B cell (primary cell): ENCODE results near the gene CYP27C1. TPM values are rescaled to one million over a fixed set of nuclear protein-coding genes. Genes with fewer than 3 reads are reported as not detected.

Experiments used
- ATAC-seq: fragments of 200-7000 bp; cut with Tn5 transposase; one replicate; pipeline ENCODE4 v1.10.0; 2021; ENCODE audit warnings: low read depth, mild to moderate bottlenecking, moderate number of reproducible peaks, moderate library complexity
- CTCF ChIA-PET: fragments of 350-600 bp; sonication (Branson Sonifier 250); formaldehyde crosslinking; loops from one replicate; lab custom pipeline; 2021; ENCODE audit warnings: antibody characterized with exemption, inconsistent platforms; lab: Charles Lee
- POLR2A ChIA-PET: fragments of 350-600 bp; sonication (Branson Sonifier 250); formaldehyde crosslinking; loops from one replicate; lab custom pipeline; 2021; ENCODE audit warnings: antibody characterized with exemption; lab: Charles Lee
- DNase-seq: peaks from one replicate; pipeline ENCODE4 v3.0.0; 2013
- H2AFZ ChIP-seq: 2 replicates; pipeline ENCODE4 v1.6.1; 2012; ENCODE audit warnings: mild to moderate bottlenecking, low read depth, low read length; ENCODE audit not compliant: insufficient read depth, poor library complexity, severe bottlenecking
- H3K27ac ChIP-seq, 2 donors: 1 replicate in 1 of 2; 2 replicates in 1 of 2; pipeline ENCODE4 v1.5.1; 2012 to 2013; ENCODE audit warnings: low read length in 2 of 2, mild to moderate bottlenecking in 2 of 2, moderate library complexity in 1 of 2
- H3K27me3 ChIP-seq, 4 experiments: fragments of 200-600 bp in 1 of 4; sonication (generic) in 1 of 4; replicated peaks in 1 of 4; 1 replicate in 2 of 4; 2 replicates in 2 of 4; pipeline versions ENCODE4 v1.6.1 to v1.7.0; 2013 to 2016; ENCODE audit warnings: low read length in 3 of 4, mild to moderate bottlenecking in 2 of 4, mixed read lengths in 1 of 4, moderate library complexity in 1 of 4; ENCODE audit not compliant: insufficient read depth in 4 of 4, control insufficient read depth in 3 of 4; ENCODE audit errors: control extremely low read depth in 1 of 4
- H3K36me3 ChIP-seq, 2 experiments: replicated peaks in 1 of 2; 1 replicate in 1 of 2; 2 replicates in 1 of 2; pipeline versions ENCODE4 v1.6.1 to v1.7.1; 2013; ENCODE audit warnings: low read length in 1 of 2; ENCODE audit not compliant: insufficient read depth in 2 of 2, control insufficient read depth in 1 of 2; ENCODE audit errors: control extremely low read depth in 1 of 2, extremely low read depth in 1 of 2
- H3K4me1 ChIP-seq, 2 donors: fragments of 200-600 bp in 1 of 2; sonication (generic) in 1 of 2; 1 replicate in 1 of 2; 2 replicates in 1 of 2; pipeline versions ENCODE4 v1.5.1 to v1.6.1; 2013 to 2017; ENCODE audit warnings: low read length in 2 of 2; ENCODE audit not compliant: control insufficient read depth in 2 of 2, insufficient read depth in 2 of 2
- H3K4me2 ChIP-seq: replicated peaks from 2 replicates; pipeline ENCODE3; 2012; ENCODE audit warnings: mild to moderate bottlenecking, low read depth, low read length; ENCODE audit not compliant: poor library complexity, severe bottlenecking
- H3K4me3 ChIP-seq, 5 experiments: fragments of 200-600 bp in 1 of 5; sonication (generic) in 1 of 5; 1 replicate in 3 of 5; 2 replicates in 2 of 5; pipeline versions ENCODE4 v1.5.1 to v1.7.0; 2011 to 2016; ENCODE audit warnings: low read length in 4 of 5, mild to moderate bottlenecking in 4 of 5, low read depth in 2 of 5, control low read depth in 1 of 5, moderate library complexity in 1 of 5; ENCODE audit not compliant: insufficient read depth in 1 of 5; ENCODE audit errors: control extremely low read depth in 1 of 5, extremely low read depth in 1 of 5
- H3K79me2 ChIP-seq: fragments of 200-600 bp; sonication (generic); one replicate; pipeline ENCODE4 v1.6.0; 2016; ENCODE audit warnings: low read length; ENCODE audit not compliant: control insufficient read depth, insufficient read depth
- H3K9ac ChIP-seq: fragments of 200-600 bp; sonication (generic); 2 replicates; pipeline ENCODE4 v1.6.1; 2017; ENCODE audit warnings: mild to moderate bottlenecking, low read length, moderate library complexity
- H3K9me3 ChIP-seq, 3 donors: one replicate each; pipeline versions ENCODE4 v1.6.1 to v1.7.1; 2013; ENCODE audit warnings: low read length in 2 of 3; ENCODE audit not compliant: control insufficient read depth in 2 of 3, insufficient read depth in 1 of 3; ENCODE audit errors: control extremely low read depth in 1 of 3
- H4K20me1 ChIP-seq: 2 replicates; pipeline ENCODE4 v1.6.0; 2012; ENCODE audit warnings: mild to moderate bottlenecking, low read length; ENCODE audit not compliant: insufficient read depth, control insufficient read depth, poor library complexity, severe bottlenecking
- H3K27ac Mint-ChIP-seq: one replicate; pipeline ENCODE4 v1.8.0; 2021; ENCODE audit warnings: mixed read lengths
- H3K27me3 Mint-ChIP-seq: one replicate; pipeline ENCODE4 v1.8.0; 2021; ENCODE audit warnings: mixed read lengths
- H3K4me1 Mint-ChIP-seq: one replicate; pipeline ENCODE4 v1.8.0; 2021; ENCODE audit warnings: mixed read lengths
- H3K4me3 Mint-ChIP-seq: one replicate; pipeline ENCODE4 v1.8.0; 2021; ENCODE audit warnings: mixed read lengths
- H3K9me3 Mint-ChIP-seq: one replicate; pipeline ENCODE4 v1.8.0; 2022; ENCODE audit warnings: mixed read lengths; ENCODE audit not compliant: insufficient read depth
- CTCF ChIP-seq: fragments of 200-600 bp; IDR thresholded peaks from one replicate; pipeline ENCODE4 v1.8.0; 2022; ENCODE audit warnings: antibody characterized with exemption, mild to moderate bottlenecking
- EZH2 ChIP-seq: IDR thresholded peaks from 2 replicates; pipeline ENCODE4 v1.6.1; 2012; ENCODE audit warnings: borderline replicate concordance, low read depth, mild to moderate bottlenecking, moderate library complexity, low read length; ENCODE audit not compliant: insufficient read depth, poor library complexity, severe bottlenecking
- WGBS: methylation state at CpG from one replicate; pipeline ENCODE4 v1.1.5; 2013; ENCODE audit warnings: missing lambda C conversion rate; ENCODE audit not compliant: insufficient coverage; 5-methylcytosine and 5-hydroxymethylcytosine counted together
- intact Hi-C: fragments of 100-400 bp; cut with micrococcal nuclease; formaldehyde crosslinking; loops from one replicate; pipeline ENCODE4 v1.10.0; 2022
- polyA plus RNA-seq: library from polyadenylated mRNA; depleted of rRNA; stranded (reverse); fragments of >200 nt; gene quantifications from 2 replicates; pipeline ENCODE4 v1.2.3, GENCODE V29; 2012
- total RNA-seq, 2 donors: library from RNA; stranded (reverse); fragments of 120-200 nt in 1 of 2; gene quantifications; 1 replicate in 1 of 2; 2 replicates in 1 of 2; pipeline versions ENCODE4 v1.2.3 to v1.2.4, GENCODE V29; 2013 to 2022

Gene CYP27C1
- total and polyA plus RNA-seq, 2 donors (not counting 1 experiment from before 2014, with no cell fraction given) = not detected

DNA sequence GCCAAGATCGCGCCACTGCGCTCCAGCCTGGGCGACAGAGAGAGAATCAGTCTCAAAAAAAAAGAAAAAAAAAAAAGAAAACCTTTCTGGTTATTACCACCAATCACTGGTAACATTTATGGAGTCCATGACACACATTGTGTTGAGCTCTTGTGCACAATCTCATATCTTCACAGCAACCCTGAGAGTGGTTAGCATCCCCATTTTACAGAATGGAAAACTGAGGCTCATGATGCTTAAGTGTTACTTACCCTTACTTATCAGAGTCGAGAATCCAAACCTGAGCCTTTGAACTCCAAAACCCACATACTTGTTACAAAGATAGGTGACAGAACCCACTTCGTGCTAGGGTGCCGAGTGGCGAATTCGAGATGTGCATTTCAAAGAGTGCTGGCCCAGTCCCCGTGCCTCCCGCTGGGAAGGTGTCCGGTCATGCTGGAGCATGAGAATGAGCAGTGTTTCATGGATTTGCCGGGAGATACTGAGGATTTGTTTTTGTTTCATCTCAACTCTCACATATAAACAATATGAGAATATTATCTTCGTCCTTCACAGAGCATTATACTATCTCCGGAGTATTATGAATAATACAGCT is 50.9 kb downstream of the CYP27C1 start:
- Histone ChIP-seq H3K4me1 (no peaks in the 10 kb centered on the region), H3K9ac (no peak overlapping the region), H3K79me2 (no peaks in the 10 kb centered on the region), H2AFZ (no peak overlapping the region), H3K27me3 (peaks cover 0 to 3% (median 0%) of the 10 kb centered on the region in 4 experiments), H3K4me3 (no peak overlapping the region), H3K9me3 (peaks cover 0 to 4% (median 0%) of the 10 kb centered on the region in 3 donors), H3K4me2 (no peak overlapping the region), H3K36me3 (no peaks in the 10 kb centered on the region), H3K27ac (no peak overlapping the region), H4K20me1 (no peaks in the 10 kb centered on the region)
- H3K9me3 Mint-ChIP-seq = no peaks in the 10 kb centered on the region
- POLR2A ChIA-PET = no interaction called here
- 93% methylated on average over 5 of the region's 15 CpGs for WGBS
- TF ChIP-seq CTCF (no peak), EZH2 (no peak)
- no peak for ATAC-seq
- H3K27me3 Mint-ChIP-seq = peaks cover 6% of the 10 kb centered on the region
- H3K27ac Mint-ChIP-seq = no peak overlapping the region
- intact Hi-C loops = no loop called here
- no peak for DNase-seq
- H3K4me1 Mint-ChIP-seq = no peaks in the 10 kb centered on the region
- CTCF ChIA-PET = no interaction called here
- no peak overlapping the region for H3K4me3 Mint-ChIP-seq

- no peaks in the 10 kb centered on the region for H3K79me2 ChIP-seq
- H4K20me1 ChIP-seq = no peaks in the 10 kb centered on the region
- TF ChIP-seq CTCF (no peak), EZH2 (no peak)
- H3K27ac Mint-ChIP-seq = no peak overlapping the region
- peaks cover 2% of the 10 kb centered on the region for H3K4me1 Mint-ChIP-seq
- H3K27me3 Mint-ChIP-seq = peaks cover 5% of the 10 kb centered on the region
- peaks cover 0 to 4% (median 0%) of the 10 kb centered on the region in 3 donors for H3K9me3 ChIP-seq
- no peak for ATAC-seq
- no peak overlapping the region for H3K27ac ChIP-seq
- intact Hi-C loops = no loop called here
- H3K4me1 ChIP-seq = peaks cover 2 to 10% of the 10 kb centered on the region in 2 donors
- H3K4me3 ChIP-seq = no peak overlapping the region
- 85% methylated on average over 10 of the region's 12 CpGs for WGBS
- ChIA-PET CTCF (interaction anchor here (1.2 kb wide), 1 partner anchor 99 kb away, joined by 4 read pairs; no protein-coding TSS in a partner anchor), POLR2A (interaction anchor here (0.6 kb wide), 1 partner anchor 90 kb away, joined by 3 read pairs; no protein-coding TSS in a partner anchor)
- H2AFZ ChIP-seq = no peak overlapping the region
- no peaks in the 10 kb centered on the region for H3K36me3 ChIP-seq
- no peak overlapping the region for H3K4me3 Mint-ChIP-seq
- no peaks in the 10 kb centered on the region for H3K9me3 Mint-ChIP-seq
- no peak for DNase-seq
- H3K27me3 ChIP-seq = peaks cover 0 to 7% (median 0%) of the 10 kb centered on the region in 4 experiments
- no peak overlapping the region for H3K9ac ChIP-seq
- no peak overlapping the region for H3K4me2 ChIP-seq
Observed at GRCh38 chr2:127166231-127166860, 53.8 kb downstream of the CYP27C1 start.
